NCI-H524 (cell line): ENCODE measurements around the gene CORO2B.

Experiments
- DNase-seq, 2 experiments: peaks; one replicate each; lab custom pipeline; 2025; lab: John Stamatoyannopoulos, UW

Gene CORO2B

GRCh38 chr15:68697711-68698690, 119.2 kb downstream of the CORO2B start:
- no peak for DNase-seq

DNA sequence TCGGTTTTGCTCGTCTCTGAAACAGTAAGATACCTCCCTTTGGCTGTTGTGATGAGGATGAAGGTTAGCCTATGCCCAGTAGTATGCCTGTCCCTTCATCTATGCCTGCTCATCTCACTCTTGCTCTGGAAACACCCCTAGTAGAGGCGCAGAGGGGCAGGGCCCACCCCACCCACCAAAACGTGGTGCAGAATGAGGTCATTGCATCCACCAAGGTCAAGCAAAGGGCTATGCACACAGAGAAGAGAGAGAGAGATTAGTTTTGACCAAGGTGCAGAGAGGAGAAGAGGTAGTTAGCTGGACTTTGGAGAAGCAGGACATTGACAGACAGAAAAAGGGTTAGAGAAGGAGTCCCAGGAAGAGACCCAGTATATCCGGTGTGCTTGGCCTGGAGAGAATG, 119.9 kb downstream of the CORO2B start:
- no peak for DNase-seq

DNA sequence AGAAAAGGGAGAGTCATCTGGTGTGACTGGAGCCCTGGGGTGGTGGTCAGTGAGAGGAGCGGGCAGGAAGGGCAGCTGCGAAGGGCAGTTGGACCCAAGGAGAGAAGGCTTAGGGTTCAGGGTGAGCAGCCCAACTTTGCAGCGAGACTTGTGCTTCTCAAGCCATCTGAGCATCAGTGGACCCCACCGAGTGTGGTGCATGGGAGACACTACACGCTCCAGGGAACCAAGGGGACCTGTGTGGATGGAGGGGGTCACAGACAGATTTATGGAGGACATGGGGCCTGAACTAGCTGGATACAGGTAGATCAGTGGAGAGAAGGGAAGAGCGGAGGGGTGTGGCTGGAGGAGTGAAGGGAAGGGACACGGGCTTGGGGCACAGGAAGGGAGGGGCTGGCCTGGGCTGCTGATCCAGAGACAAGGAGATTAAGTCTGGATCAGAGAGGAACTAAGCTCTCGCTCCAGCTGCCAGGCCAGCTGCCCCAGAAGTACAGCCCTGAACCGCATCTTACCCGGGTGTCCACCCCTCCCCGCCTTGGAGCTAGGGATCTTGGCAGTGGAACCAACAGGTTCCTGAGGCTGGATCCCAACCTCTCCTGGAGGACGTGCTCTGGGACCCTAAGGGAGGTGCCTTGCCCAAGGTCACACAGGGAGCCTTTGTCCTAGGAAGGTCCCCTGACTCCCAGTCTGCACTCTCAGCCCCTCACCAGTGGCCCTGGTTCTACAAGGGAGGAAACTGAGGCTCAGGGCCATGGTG, 120.5 kb downstream of the CORO2B start:
- DNase-seq, result peak; percentile 98 to 99

- no peak for DNase-seq
Observed at GRCh38 chr15:68699881-68700454, 121.2 kb downstream of the CORO2B start.

GRCh38 chr15:68700455-68701123, 121.8 kb downstream of the CORO2B start:
- DNase-seq, result peak; percentile 82 to 95

- no peak for DNase-seq
Observed at GRCh38 chr15:68701886-68702285, 123.1 kb downstream of the CORO2B start.

DNA sequence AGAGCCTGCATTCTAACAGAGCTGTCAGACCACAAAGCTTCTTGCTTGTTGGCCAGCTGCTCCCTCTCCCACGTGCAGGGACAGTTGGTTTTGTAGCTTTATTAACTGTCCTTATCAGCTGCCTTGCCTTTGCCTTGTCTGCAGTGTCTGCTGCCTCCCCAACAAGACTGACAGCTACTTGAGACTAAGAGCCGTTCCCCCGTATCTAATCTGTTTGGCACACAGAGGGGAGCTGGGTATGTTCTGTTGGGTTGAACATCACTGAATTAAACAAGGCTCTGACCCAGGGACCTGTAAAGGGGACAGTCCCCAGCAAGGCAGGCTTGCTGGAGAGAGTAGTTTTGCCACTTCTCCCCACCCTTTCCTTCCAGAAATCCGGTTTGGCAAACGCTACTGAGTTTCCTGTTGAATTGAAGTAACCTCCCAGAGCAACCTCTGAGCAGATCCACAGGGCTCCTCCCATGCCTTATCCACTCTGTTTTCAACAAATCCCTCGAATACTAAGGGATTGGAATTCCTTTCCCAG, 125.8 kb downstream of the CORO2B start:
- DNase-seq, result peak; percentile 89 to 95

DNA sequence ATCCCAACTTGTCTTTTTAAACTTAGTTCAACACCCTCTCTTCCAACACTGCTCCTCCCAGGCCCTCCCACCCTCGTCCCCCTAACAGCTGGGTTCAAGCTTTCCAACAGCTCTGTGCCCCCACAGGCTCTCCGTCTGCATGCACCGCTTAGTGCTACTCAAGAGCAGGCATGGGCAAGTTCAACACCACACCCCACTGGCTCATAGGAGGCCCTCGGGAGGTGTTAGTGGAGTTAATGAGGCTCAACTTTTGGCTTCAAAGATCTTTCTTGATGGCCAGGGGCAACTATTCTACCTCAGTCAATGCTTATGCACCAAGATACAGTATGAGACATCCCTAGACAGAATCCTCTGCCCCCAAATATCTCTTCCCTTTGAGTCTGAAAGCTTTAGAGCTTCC, 127.5 kb downstream of the CORO2B start:
- no peak for DNase-seq

- peak in 1 of 2 experiments; percentile 34 for DNase-seq
Observed at GRCh38 chr15:68706931-68707330, 128.1 kb downstream of the CORO2B start.

GRCh38 chr15:68707386-68707785, 128.6 kb downstream of the CORO2B start:
- no peak for DNase-seq

DNA sequence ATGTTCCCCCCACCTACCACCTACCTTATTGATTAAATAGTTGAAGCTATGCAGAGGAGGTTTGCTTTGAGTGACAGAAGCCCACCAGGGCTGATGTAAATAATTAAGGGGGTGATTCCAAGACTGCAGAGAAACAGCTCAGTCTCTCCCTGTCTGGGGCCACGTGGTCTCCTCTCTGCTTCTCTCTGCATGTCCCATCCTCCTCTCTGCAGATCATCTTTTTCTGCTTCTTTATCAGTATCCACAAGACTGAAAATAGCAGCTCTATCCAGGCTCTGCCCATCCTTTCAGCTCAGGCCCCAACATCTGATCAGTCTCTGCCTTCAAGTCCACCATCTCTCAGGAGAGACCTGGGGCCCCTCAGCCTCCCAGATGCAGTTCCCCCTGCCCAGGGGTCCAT, 131.1 kb downstream of the CORO2B start:
- DNase-seq, result no peak

GRCh38 chr15:68710536-68710935, 131.7 kb downstream of the CORO2B start:
- no peak for DNase-seq

- no peak for DNase-seq
Observed at GRCh38 chr15:68711406-68711805, 132.6 kb downstream of the CORO2B start.

DNA sequence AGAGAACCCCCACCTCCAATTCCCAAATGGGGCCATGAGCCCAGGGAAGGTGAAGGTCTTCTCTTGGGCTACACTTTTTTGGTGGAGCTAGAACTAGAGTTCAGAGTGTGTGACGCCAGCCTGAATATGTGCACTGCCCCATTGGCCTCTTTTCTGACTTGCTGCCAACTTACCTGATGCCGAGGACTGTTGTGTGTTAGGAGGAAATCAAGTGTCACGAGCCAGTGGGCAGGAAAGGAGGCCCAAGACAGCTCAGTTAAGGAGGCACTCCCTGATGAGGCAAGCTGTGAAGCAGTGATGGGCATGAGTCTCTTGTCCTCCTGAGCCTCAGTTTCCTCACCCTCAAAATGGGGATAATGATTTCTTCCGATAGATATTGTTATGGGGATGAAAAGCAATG, 134.1 kb downstream of the CORO2B start:
- DNase-seq, result no peak

DNA sequence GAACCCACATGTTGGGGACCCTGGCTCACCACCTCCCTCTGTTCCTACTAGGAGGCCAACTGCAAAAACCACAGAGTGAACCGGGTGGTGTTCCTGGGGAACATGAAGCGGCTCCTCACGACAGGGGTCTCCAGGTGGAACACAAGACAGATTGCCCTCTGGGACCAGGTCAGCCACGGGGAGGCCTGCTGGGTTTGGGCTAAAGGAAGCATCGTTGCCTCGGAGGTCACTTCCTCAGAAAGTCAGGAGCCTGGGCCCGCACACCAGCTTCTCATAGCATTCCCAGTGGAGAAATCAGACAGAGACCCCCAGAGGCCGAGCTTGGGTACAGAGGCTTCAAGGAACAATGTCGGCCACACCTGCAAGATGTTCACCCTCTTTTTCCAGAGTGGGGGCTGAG, 135.1 kb downstream of the CORO2B start:
- no peak for DNase-seq

- DNase-seq, result no peak
Observed at GRCh38 chr15:68715111-68715510, 136.3 kb downstream of the CORO2B start.

GRCh38 chr15:68717951-68718350, 139.2 kb downstream of the CORO2B start:
- no peak for DNase-seq

- no peak for DNase-seq
Observed at GRCh38 chr15:68718468-68718867, 139.7 kb downstream of the CORO2B start.

DNA sequence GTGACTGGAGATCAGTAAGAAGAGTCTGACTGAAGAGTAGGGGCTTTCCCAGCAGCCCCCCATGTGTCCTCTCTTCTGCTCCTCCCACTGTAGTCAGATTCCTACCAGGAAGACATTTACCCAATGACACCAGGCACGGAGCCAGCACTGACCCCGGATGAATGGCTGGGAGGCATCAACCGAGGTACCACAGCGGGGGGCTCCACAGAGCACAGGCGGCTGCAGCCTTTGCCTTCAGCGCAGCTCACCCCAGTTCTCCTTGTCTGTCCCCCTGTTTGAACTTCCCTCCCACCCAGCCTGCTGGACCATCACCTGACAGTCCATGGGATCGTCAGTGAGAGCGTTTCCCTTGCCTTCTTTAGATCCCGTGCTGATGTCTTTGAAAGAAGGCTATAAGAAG, 140.3 kb downstream of the CORO2B start:
- no peak for DNase-seq

DNA sequence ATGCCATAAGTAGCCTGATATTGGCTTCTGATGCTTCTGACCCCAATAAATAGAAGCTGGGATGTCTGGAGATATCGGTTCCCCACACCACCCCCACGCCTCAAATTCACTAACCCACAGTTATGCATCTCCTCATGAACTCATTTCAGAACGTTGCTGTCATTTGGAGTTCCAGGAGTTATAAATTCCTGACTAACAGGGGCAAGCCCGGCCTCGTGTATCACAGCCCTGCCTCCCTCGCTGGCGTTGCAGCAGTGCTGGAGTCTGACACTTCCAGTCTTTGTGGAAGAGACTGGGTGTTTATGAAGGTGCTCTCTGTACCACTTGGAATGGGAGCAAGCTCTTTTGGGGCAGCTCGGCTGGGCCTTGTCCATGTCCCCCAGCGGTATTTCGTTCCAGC, 140.9 kb downstream of the CORO2B start:
- no peak for DNase-seq

GRCh38 chr15:68721886-68722285, 143.1 kb downstream of the CORO2B start:
- DNase-seq, result no peak

DNA sequence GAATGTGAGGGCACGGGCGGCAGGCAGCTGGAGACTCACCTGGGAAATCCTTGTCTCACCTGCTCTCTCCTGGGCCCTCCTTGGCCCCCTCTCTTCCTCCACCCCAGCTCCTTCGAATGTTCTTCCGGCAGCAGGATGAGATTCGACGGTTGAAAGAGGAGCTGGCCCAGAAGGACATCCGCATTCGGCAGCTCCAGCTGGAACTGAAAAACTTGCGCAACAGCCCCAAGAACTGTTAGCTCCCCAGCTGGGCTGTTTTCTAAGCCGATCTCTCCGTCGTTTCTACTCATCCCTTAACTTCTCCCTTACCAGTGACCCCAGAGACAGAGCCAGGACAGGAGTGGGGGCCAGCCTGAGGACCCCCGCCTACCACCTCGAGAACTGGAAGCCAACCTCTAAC, 146.9 kb downstream of the CORO2B start:
- DNase-seq, result no peak
